Measurements from ENCODE around the gene GNRHR.
"Not testable (repeated sequence)": the region's sequence is repeated elsewhere in the genome, so short reads cannot be mapped to it uniquely, and the experiment has no call there.

GNRHR gene, protein sequence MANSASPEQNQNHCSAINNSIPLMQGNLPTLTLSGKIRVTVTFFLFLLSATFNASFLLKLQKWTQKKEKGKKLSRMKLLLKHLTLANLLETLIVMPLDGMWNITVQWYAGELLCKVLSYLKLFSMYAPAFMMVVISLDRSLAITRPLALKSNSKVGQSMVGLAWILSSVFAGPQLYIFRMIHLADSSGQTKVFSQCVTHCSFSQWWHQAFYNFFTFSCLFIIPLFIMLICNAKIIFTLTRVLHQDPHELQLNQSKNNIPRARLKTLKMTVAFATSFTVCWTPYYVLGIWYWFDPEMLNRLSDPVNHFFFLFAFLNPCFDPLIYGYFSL

DNA sequence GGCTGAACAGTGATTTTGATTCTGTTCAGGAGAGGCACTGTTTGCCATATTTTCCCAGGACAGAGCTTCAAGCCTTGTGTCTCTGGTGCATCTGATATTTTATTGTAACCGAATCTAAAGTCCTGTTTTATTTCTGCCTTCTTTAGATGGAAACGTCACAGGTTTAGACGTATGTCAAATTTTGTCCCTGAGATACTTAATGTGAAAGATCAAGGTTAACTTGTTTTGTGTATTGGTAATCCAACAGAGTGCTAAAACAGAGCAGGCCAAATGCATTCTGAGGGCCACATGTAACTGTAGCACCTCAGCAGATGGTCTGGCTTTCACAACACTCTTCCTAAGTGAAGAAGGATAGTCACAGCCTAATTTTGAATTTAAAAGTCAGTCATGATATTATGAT is at the start of gene GNRHR:
TSS of gene GNRHR (minus strand) at position 101 of the 400 bp plus-strand sequence. CDS start at position 48, 53 bp downstream.
- no peak for DNase-seq (ENCODE audit: low read depth in 1 of 2, low spot score in 1 of 2)

DNA sequence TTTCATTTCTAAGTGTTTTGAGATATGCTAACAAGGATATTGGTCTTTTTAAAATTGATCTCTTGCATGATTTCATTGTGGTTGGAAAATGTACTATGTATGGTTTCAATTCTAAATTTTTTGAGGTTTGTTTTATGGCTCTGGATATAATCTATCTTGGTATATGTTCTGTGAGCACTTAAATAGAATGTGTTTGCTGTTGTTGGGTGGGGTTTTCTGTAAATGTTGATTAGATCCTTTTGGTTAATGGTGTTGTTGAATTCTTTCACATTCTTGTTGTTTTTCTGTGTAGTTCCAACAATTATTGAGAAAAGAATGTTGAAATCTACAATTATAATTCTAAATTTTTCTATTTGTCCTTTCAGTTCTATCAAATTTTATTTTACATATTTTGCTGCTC is 42.6 kb upstream of the GNRHR start:
- no peak for DNase-seq (ENCODE audit: low read depth in 1 of 2, low spot score in 1 of 2)

DNA sequence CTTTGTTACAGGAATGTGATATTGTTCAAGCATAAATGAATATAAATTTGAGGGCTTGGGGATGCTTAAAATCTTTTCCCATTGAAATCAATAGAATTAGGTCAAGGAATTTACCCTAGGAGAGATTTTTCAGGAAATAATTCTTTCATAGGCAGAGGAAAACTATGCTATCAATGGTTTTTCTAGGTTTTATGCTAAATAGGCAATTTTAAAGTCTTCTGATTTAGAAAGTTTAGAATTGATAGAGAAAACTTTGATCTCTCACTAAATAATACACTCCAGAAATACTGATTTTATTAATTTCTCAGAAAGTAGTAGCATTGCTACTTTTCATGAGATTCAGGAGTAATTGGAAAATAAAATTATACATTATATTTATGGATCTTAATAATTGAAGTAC is 36.5 kb upstream of the GNRHR start:
- no peak for DNase-seq (ENCODE audit: low read depth in 1 of 2, low spot score in 1 of 2)

DNA sequence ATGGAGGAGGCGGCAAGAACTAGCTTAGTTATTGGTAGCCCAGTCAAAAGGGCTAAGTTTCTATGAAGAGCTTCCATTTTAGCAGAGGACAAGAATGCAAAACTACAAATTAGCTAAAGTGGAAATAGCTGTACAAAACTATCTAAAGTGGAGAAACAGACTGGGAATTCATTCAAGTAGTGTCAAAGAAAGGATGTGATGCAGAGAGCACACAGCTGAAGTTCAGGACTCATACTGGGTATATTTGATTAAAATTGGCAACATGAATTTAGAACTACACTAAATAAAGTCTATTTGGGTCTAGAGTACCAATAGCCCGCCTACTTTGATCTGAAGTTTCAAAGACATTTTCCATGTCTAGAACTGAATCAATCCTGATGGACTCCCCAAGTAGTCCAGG is 33.1 kb upstream of the GNRHR start:
- DNase-seq (ENCODE audit: low read depth in 1 of 2, low spot score in 1 of 2), result no peak

DNA sequence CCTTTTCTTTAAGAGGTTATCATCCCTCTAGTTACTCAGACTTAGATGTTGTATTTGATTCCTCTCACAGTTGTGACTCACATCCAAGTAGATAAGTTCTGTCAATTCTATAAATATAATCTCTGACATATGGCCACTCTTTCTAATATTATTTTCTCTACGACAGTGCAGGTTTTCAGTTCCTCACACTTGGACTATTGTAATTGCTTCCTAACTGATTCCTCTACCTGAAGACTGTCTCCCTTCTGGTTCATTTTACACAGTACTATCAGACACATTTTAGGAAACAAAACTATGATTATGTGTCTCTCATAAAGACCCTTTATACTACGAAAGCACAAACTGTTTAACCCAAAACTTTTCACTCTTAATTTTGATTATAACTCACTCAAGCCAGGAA is 31.3 kb upstream of the GNRHR start:
- DNase-seq (ENCODE audit: low read depth in 1 of 2, low spot score in 1 of 2), result no peak

DNA sequence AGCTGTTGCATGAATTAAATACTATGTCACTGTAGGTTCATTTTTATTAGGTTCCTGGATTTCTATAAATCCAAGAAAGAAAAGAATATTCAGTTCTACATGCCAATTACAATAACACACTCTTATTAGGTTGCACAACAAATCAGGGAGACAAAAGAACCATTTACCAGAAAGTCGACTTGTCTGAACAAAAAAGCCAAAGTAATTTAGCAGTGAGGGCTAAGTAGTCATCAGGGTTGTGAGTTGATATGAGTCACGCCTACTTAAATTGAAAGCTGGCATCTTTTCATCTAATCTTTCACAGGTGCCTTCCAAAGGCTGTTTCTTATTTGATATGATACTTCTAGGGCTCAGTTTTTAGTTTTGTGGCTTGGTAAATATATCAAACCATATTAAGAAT is 25.4 kb upstream of the GNRHR start:
- no peak for DNase-seq (ENCODE audit: low read depth in 1 of 2, low spot score in 1 of 2)

DNA sequence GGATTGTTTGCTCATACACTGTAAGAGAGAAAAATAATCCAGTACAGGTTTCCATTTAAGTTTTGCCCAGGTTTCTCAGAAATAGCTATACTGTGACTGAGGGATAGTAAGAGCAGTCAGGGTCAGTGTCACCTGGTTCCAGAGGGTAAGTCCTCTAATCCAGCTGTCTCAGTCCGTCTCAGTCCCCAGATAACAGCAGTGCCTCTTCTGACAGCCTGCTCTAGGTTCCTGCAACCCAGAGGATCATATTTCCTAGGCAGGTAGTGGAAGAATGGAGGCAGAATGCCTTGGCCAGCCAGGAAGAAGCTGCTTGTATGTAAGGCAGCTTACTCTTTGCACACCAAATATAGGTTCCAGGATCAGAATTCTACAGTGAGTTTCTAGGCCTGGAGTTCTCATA is 22.6 kb upstream of the GNRHR start:
- no peak for DNase-seq (ENCODE audit: low read depth in 1 of 2, low spot score in 1 of 2)

DNA sequence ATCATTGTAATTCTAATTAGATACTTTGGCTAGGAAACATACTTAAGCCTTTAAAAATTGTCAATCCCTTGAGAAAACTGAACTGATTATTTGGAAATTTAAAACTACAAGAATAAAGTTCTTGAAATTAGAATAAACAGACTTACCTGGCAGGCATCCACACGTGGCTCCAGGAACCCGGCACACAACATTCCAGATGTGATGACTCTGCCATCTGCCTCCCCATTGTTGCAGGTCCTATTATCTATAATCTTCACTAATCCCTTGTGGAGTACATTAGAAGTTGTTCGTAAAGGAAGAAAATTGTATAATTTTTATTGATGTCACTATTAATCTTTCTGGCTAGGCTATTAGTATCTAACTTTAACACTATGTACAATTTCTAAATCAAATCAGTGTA is 16.2 kb upstream of the GNRHR start:
- no peak for DNase-seq (ENCODE audit: low read depth in 1 of 2, low spot score in 1 of 2)

DNA sequence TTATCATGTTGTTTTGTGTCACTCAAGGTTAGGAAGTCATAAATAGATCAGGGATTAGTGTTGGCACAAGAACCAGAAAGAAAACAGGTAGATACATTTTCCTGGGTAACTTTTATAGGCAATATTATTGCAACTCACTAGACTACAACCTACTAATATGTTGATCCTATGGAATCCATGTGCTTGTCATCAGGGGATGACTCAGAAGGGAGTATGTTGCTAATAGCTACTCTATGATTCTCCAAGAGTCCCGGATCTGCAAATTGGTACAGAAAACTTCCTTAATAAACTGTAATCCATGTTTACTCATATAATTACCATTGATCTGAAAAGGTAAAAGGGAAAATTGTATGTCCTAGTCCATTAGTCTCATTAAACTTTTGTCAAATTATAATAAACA is 11.7 kb upstream of the GNRHR start:
- DNase-seq (ENCODE audit: low read depth in 1 of 2, low spot score in 1 of 2), result no peak

DNA sequence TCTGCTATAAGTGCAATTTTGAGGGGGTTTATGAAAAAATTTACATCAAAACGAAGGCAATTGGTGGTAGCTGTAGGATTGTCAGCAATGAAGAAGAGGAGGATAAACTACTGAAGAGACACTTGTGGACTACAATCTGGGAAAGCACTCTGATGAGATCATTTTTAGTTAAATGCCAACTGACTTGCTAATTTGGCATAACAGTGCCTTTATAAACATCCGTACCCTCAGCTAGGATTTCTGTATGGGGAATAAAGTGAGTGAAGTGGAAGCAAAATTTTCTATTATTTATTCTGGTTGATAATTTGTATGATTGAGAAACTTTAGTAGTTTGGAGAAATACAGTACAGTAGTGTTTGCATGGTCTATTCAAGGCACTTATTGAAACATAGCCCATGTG is 11.2 kb upstream of the GNRHR start:
- no peak for DNase-seq (ENCODE audit: low read depth in 1 of 2, low spot score in 1 of 2)

DNA sequence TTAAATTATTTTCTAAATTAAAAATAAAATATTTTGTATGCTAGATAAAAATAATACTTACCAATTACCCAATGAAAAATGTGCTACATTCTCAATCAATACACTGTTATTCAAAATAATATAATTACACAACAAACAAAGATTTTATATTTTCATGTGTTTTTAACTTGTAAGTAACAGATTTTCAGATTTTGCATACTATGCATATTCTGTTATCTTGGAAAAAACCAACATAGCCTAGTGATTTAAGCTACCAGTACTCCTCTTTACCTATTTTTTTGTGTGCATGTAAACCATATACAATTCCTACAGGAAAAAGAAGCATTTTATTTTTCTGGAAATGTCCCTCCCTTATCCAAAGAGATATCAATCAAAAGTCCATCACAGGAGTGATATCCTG is 10.0 kb upstream of the GNRHR start:
- no peak for DNase-seq (ENCODE audit: low read depth in 1 of 2, low spot score in 1 of 2)

DNA sequence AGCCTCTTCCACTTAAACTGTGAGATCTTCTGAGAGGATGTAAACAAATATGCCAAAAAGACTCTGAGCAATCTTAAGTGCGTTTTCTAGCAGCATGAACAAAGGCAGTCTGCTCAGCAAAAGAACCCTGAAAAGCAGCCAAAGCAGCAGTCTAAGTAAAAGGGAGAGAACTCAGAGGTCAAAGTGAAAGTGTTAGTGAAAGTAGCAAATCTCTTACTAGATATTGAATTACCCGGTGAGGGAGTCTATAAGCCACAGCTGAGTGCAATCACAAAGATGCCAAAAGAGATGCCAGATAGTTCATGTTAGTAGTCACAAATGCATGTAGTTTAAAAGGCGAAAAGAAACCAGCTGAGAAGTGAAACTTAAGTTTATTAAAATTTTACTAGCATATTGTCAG is 7.9 kb upstream of the GNRHR start:
- no peak for DNase-seq (ENCODE audit: low read depth in 1 of 2, low spot score in 1 of 2)

DNA sequence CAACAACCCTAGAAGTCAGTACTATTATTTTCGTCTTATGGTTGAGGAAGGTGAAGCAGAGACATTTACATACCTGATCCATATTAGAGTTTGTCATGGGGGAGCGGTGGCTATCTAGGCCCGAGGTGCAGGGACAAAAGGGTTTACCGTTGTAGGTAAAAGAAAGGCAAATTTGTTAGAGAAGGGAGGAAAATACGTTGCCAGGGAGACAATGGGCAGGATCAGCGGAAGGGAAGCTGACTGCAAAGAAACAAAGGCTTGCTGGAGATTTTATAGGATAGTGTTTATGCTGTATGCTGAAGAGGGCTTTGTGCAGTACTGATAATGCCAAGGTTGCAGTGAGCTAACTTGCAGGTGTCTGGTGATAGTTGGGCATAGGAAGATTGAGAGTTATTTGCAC is 2.8 kb upstream of the GNRHR start:
- DNase-seq (ENCODE audit: low read depth in 1 of 2, low spot score in 1 of 2), result not testable (repeated sequence)

DNA sequence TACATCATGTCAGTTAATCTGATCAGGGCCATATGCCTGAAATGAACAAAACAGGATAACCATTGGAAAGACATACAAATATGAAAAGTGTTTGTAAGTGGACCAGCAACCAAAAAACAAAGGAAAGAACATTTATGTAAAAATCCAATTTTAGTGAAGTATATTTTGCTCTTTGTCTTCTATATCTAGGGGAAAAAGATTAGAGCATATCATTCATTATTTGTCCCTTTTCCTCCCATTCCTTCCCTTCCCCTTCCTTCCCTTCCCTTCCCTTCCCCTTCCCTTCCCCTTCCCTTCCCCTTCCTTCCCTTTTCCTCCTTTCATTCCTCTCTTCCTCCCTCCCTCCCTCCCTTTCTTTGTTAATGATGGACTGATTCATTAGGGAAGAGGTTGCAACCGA is 1.8 kb upstream of the GNRHR start:
- DNase-seq (ENCODE audit: low read depth in 1 of 2, low spot score in 1 of 2), result no peak

DNA sequence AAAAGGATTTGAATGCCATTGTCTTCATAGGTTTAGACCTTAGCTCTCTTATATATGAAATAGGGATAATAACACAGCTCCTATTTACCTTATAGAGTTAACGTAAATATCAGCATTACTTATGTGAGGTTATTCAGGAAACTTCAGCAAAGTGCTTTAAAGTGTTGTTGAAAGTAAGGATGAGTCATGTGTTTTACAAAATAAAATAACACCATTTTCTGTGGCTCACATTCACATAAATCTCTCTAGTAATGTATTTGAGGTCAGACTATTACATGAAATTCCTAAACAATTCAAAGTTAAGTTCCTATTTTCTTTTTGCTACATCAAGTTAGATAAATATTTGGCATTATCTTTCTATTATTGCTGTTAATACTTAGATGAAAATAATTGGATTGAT is 2.9 kb downstream of the GNRHR start:
- DNase-seq (ENCODE audit: low read depth in 1 of 2, low spot score in 1 of 2), result no peak

DNA sequence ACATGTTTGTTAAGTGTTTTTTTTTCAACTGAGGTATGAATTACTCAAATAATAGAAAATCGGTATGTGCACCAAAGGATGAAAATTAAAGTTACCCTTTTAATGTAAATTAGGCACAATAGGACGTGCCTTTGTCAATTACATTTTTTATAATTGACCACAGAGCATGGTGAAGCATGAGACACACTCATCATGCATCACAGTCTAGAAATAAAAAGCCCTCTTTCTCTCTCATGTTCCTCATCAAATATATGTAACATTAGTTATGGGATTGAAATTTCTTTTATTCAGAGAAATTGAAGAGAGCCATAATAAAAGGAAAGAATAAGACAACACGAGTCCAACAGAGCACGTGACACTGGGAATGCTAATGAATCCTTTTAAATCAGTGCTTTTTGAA is 3.5 kb downstream of the GNRHR start:
- DNase-seq (ENCODE audit: low read depth in 1 of 2, low spot score in 1 of 2), result no peak

DNA sequence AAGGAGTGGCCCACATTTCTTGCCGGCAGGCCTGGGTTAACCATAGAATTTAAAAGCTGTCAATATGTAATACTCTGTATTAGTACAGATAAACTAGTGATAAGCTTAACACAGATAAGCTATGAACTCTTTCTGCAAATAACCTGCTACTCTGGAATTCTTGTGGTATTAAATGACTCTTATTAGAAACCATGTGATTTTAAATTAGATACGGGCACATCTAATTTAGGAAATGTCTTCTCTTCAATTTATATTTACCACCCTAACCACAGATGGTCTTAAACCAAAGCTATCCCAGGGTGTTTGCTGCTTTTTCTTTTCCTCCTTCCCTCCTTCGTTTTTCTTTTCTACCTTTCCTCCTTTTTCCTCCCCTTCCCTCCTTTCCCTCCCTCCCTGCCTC is 4.9 kb downstream of the GNRHR start:
- DNase-seq (ENCODE audit: low read depth in 1 of 2, low spot score in 1 of 2), result no peak

DNA sequence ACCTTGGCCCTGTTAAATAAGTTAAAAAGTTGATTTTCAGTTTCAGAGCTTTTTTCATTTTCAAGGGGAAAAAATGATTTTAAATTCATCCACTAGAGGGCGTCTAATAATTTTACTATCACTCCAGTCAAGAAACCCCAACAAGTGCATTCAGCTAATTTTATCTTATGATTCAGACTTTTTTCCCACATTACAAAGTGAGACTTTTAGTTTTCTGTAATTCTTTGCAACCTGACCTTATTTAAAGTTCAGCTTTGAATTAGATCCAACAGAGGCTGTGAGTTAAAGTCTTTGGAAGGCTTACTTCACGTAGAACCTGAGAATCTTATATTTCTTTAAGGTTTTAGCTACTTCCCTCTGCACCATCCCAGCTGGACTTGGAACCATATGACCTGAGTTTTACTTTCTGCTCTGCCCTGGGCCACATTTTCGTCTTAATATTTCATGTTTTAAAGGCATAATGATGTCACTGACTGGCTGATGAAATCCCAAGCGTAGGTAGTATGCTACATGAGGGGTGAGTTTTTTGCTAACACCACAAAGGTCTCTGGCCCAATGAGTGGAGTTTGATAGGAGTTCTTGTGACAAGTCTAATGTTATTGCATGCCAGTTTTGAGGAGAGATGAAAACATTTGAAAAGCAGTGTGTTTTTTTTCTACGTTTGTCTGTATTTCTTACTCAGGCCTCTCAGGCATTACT is 7.2 kb downstream of the GNRHR start:
- DNase-seq (ENCODE audit: low read depth in 1 of 2, low spot score in 1 of 2), result no peak

DNA sequence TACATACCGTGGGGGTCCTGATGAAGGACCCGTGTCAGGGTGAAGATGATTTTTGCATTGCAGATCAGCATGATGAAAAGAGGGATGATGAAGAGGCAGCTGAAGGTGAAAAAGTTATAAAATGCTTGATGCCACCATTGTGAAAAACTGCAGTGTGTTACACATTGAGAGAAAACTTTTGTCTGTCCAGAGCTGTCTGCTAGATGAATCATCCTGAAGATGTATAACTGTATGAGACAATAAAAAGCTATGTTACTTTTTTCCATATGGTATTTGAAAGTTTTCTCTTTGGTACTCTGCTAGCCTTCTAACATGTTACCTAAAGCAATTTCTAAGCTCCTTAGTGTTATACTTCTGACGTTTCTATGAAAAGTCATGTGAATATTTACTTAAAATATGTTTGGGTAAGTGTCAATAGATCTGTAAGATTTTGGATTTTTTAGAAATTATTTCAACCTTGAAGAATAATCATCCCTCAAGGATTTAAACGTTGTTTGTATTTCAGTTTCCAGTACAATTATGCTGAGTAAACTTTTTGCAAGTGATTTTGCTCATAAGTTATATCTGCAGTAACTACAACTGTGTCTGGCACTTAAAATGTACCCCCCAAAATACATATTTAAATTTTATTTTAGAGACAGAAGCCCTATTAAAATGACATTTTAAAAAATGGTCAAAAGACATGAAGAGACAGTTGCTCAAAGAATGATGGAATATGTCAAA is 9.5 kb downstream of the GNRHR start:
- no peak for DNase-seq (ENCODE audit: low read depth in 1 of 2, low spot score in 1 of 2)

DNA sequence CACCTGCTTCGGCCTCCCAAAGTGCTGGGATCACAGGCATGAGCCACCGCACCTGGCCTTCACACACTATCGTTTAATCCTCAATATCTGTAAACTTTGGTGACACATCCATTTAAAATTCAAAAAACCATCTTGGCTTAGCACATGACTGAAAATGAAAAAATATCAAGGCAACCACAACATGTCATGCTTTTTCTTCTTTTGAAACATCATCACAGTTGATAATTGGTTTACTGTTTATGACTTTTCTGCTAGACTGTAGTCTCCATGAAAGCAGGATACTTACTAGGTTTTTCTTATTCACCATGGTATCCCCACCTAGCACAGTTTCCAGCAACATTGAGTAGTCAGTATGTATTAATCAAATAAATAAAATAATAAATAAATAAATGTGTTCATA is 11.0 kb downstream of the GNRHR start:
- no peak for DNase-seq (ENCODE audit: low read depth in 1 of 2, low spot score in 1 of 2)

DNA sequence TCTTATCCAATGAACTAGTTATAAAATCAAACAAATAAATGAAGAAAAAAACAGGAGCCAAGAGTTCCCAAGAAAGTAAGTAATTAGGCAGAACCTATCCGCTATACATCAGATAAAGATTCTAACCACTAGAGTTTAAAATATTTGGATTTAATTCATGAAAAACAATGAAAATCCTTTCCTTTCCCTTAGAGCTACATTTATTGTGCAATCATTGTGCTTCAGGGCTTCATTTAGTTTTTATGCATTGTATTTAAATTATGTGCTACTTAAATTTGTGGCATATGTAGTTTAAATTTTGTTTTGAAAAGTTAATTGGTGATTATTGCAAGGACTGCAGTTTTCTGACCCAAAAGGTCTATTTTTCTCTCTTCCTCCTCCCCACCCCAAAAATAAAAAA is 17.9 kb downstream of the GNRHR start:
- DNase-seq (ENCODE audit: low read depth in 1 of 2, low spot score in 1 of 2), result no peak

DNA sequence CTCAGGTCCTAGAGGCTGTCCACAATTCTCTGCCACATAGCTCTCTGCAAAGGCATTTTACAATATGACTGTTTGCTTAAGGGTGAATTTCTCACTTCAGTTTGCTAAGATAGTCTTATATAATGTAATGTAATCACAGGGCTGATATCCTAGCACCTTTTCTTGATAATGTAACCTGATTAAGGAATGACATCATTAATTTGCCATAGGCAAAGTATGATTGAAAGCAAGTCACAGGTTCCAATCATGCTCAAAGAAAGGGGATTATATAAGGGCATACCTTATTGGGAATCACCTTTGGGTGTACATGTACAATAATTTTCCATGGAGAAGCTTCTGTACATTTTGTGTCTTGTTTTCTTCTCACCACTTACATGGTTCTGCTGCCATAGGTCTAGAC is 18.9 kb downstream of the GNRHR start:
- no peak for DNase-seq (ENCODE audit: low read depth in 1 of 2, low spot score in 1 of 2)

All from stimulated activated CD4-positive, alpha-beta T cell treated with anti-CD3 and anti-CD28 coated beads, Interleukin-15, amount 100 ng/mL, for 1 hour (primary cell).